ENCODE data around the gene WDFY4.

- TF ChIP-seq CTCF (IDR thresholded peaks at IDR 0.05) (no peak), POLR2A (IDR thresholded peaks at IDR 0.05) (no peak), EP300 (IDR thresholded peaks at IDR 0.05) (no peak), POLR2AphosphoS5 (IDR thresholded peaks at IDR 0.05) (no peak)
These were observed 7.0 kb upstream of the WDFY4 start for GRCh38 chr10:48677625-48678024.
